ENCODE measurements around the gene C10orf90. TPM values are rescaled to one million over a fixed set of nuclear protein-coding genes. Genes with fewer than 3 reads are reported as not detected.

C10orf90 gene
- total RNA-seq, 3 donors from 2014 or later (not counting 1 experiment from before 2014, with no cell fraction given) = not detected

DNA sequence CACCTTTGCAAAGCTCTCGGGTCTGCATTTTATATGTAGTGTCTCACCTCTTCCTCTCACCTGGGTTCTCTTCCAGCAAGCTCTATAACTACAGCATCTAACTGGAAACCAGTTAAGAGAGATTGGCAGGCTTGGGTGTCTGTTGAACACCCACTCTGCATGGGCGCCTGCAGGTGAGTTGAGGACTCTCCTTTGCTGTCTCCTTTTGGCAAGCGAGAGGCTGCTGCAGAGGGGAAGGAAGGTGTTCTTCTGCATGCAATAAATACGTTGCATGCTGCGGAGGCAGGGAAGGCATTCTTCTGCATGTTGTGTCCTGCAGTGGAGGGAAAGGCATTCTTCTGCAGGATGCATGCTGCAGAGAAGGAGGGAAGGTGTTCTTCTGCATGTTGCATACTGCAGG lies 200.8 kb downstream of the C10orf90 start:
- peak overlapping the region; percentile 65 for H3K4me3 Mint-ChIP-seq
- H3K4me1 Mint-ChIP-seq = peaks cover 36 to 40% of the 10 kb centered on the region in 2 donors
- Histone ChIP-seq H3K27me3 (ENCODE audit: control insufficient read depth, insufficient read depth, low read length) (peaks cover 4% of the 10 kb centered on the region), H3K4me1 (ENCODE audit: control insufficient read depth, insufficient read depth, low read length) (peaks cover 29% of the 10 kb centered on the region), H3K36me3 (ENCODE audit: control insufficient read depth, insufficient read depth, low read length) (no peaks in the 10 kb centered on the region), H3K9me3 (ENCODE audit: control insufficient read depth, insufficient read depth, low read length) (no peaks in the 10 kb centered on the region), H3K4me3 (ENCODE audit: low read length) (no peak overlapping the region), H3K27ac (ENCODE audit: low read length) (no peak overlapping the region)
- intact Hi-C loops (cut with micrococcal nuclease) = no loop called here
- peaks cover 30 to 56% of the 10 kb centered on the region in 2 donors for H3K27me3 Mint-ChIP-seq (ENCODE audit: low read depth in 2 of 2)
- TF ChIP-seq, protein P1, sequence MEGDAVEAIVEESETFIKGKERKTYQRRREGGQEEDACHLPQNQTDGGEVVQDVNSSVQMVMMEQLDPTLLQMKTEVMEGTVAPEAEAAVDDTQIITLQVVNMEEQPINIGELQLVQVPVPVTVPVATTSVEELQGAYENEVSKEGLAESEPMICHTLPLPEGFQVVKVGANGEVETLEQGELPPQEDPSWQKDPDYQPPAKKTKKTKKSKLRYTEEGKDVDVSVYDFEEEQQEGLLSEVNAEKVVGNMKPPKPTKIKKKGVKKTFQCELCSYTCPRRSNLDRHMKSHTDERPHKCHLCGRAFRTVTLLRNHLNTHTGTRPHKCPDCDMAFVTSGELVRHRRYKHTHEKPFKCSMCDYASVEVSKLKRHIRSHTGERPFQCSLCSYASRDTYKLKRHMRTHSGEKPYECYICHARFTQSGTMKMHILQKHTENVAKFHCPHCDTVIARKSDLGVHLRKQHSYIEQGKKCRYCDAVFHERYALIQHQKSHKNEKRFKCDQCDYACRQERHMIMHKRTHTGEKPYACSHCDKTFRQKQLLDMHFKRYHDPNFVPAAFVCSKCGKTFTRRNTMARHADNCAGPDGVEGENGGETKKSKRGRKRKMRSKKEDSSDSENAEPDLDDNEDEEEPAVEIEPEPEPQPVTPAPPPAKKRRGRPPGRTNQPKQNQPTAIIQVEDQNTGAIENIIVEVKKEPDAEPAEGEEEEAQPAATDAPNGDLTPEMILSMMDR (IDR thresholded peaks at IDR 0.05) = no peak
- WGBS (ENCODE audit: insufficient coverage) = 66% methylated on average over 5 of the region's 5 CpGs
- H3K9me3 Mint-ChIP-seq = peaks cover 0 to 2% of the 10 kb centered on the region in 2 donors
- DNase-seq = peak in 1 of 2 donors; percentile 6
- H3K36me3 Mint-ChIP-seq = no peaks in the 10 kb centered on the region
- ATAC-seq = no peak
- peak overlapping the region; percentile 15 to 67 for H3K27ac Mint-ChIP-seq

DNA sequence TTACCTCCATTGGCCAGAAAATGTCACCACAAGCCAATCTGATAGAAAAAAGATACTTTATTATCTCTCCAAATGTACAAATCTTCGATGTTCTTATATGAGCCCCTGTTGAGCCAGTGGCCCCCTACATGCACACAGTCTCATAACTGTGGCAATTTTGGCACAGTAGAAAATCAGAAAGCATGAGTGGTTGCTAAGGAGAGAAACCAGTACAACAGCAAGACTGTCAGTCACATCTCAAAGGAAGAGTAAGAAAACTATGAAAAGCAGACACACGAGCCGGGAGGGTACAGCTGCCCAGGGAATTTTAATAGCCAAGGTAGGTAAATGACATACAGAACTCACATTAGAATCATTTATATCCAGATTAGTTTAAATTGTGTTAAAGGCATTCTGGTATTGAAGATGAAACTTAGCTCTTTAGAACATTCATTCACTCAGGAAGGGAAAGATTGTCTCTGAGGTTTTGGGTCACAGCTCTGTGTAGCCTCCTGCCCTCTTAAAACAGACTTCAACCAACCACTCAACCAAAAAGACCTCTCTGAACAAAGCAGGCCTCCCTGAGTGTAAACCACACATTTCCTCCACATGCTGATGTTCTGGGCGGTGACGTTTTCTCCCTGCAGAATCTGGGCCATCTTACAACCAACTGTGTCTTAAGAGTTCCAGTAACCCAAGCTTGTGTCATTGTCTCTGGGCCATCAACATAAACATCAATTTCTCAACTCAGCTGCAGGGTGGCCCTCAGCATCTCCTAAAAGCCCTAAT lies 201.4 kb downstream of the C10orf90 start:
- no peaks in the 10 kb centered on the region for H3K9me3 ChIP-seq (ENCODE audit: control insufficient read depth, insufficient read depth, low read length)
- Mint-ChIP-seq H3K9me3 (peaks cover 0 to 2% of the 10 kb centered on the region in 2 donors), H3K4me1 (peaks cover 36 to 40% of the 10 kb centered on the region in 2 donors), H3K27me3 (ENCODE audit: low read depth in 2 of 2) (peaks cover 30 to 59% of the 10 kb centered on the region in 2 donors), H3K4me3 (peak overlapping the region; percentile 65), H3K27ac (peak overlapping the region; percentile 15 to 67), H3K36me3 (no peaks in the 10 kb centered on the region)
- H3K36me3 ChIP-seq (ENCODE audit: control insufficient read depth, insufficient read depth, low read length) = no peaks in the 10 kb centered on the region
- peaks cover 29% of the 10 kb centered on the region for H3K4me1 ChIP-seq (ENCODE audit: control insufficient read depth, insufficient read depth, low read length)
- ATAC-seq (peak; percentile 61 to 95 (median 67)), DNase-seq (peak in 1 of 2 donors; percentile 52)
- intact Hi-C loops (cut with micrococcal nuclease) = no loop called here
- 31% methylated on average over 5 of the region's 5 CpGs for WGBS (ENCODE audit: insufficient coverage)
- TF ChIP-seq, protein P1 (IDR thresholded peaks at IDR 0.05) = no peak
- no peak overlapping the region for H3K27ac ChIP-seq (ENCODE audit: low read length)
- no peak overlapping the region for H3K4me3 ChIP-seq (ENCODE audit: low read length)
- peaks cover 4% of the 10 kb centered on the region for H3K27me3 ChIP-seq (ENCODE audit: control insufficient read depth, insufficient read depth, low read length)

DNA sequence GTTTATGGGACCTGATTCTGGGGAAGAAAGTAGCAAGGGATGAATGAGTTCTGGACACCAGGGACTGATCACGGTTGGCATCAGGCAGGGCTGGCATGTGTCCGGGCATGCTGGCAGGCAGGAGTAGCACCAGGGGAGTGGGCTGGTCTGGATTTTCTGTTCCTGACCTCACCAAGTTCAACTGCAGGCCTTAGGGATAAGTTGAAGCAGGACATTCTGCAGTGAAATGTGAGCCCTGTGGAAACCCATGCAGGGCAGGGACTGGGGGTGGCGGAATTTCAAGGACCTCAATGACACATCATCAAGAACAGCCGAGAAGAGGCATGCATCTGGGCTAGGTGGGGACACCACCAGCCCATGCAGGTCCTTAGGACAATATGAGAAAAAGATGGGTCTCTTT lies 202.0 kb downstream of the C10orf90 start:
- Histone ChIP-seq H3K27me3 (ENCODE audit: control insufficient read depth, insufficient read depth, low read length) (peaks cover 6% of the 10 kb centered on the region), H3K27ac (ENCODE audit: low read length) (no peak overlapping the region), H3K36me3 (ENCODE audit: control insufficient read depth, insufficient read depth, low read length) (no peaks in the 10 kb centered on the region), H3K4me1 (ENCODE audit: control insufficient read depth, insufficient read depth, low read length) (peaks cover 29% of the 10 kb centered on the region), H3K9me3 (ENCODE audit: control insufficient read depth, insufficient read depth, low read length) (no peaks in the 10 kb centered on the region), H3K4me3 (ENCODE audit: low read length) (no peak overlapping the region)
- WGBS (ENCODE audit: insufficient coverage) = 88% methylated on average over 4 of the region's 4 CpGs
- DNase-seq (no peak), ATAC-seq (no peak)
- Mint-ChIP-seq H3K36me3 (no peaks in the 10 kb centered on the region), H3K27ac (peak overlapping the region; percentile 15 to 67), H3K4me3 (peak overlapping the region; percentile 38), H3K4me1 (peaks cover 38 to 40% of the 10 kb centered on the region in 2 donors), H3K27me3 (ENCODE audit: low read depth in 2 of 2) (peaks cover 29 to 59% of the 10 kb centered on the region in 2 donors), H3K9me3 (no peaks in the 10 kb centered on the region)
- intact Hi-C loops (cut with micrococcal nuclease) = no loop called here
- TF ChIP-seq, protein P1 (IDR thresholded peaks at IDR 0.05) = no peak

Measured in natural killer cell (primary cell).